Pons (tissue), 1 donor: ENCODE measurements around the gene ACTN1.

Experiments used
- DNase-seq: peaks from one replicate; pipeline ENCODE4 v3.0.0-alpha.2; 2016; ENCODE audit warnings: low spot score

ACTN1 gene

GRCh38 chr14:68888883-68889282 lies 90.2 kb downstream of the ACTN1 start:
- DNase-seq = no peak

DNA sequence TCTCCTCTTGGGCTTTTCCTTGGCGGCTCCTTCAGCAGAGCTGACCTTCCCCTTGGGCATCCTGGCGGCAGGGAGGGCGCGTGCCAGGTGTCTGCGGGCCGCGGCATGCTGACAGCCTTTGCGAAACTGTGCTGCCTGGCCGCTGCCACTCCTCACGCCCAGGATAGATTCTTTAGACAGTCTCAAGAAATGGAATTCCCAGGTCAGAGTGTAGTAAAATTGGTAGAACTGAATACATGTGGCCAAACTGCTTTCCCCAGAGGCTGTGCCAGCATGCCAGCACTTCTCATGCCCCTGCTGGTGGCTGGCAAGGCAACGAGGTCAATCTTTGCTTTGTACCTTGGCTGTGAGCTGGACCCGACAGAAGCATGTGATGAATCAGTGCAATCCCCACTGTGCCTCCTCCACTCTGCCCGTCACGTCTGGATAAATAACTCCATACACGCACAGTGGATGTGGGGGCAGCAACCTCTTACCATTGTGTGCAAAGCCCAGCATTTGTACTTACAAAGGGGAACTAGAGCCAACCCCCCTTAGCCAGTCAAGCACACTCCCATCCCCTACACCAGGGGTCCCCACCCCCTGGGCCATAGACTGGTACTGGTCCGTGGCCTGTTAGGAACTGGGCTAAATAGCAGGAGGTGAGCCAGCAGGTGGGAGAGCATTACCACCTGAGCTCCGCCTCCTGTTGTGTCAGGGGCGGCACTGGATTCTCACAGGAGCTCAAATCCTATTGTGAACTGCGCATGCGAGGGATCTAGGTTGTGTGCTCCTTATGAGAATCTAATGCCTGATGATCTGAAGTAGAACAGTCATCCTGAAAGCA lies 90.9 kb downstream of the ACTN1 start:
- peak; percentile 1 for DNase-seq

DNA sequence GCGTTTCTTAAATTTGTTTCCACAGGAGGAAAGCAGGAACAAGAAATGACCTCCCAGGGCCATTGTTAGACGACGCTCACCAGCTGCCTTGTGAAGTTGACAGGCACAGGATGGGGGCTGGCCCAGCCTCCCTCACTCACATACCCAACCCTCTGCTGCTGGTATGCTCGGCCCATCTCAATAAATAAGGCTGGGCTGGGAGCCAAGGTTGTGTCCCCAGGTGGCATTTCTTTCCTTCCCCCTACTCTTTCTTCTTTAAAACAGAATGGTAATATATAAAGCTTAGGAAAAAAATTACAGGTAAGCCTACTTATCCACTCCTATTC lies 93.0 kb downstream of the ACTN1 start:
- no peak for DNase-seq

DNA sequence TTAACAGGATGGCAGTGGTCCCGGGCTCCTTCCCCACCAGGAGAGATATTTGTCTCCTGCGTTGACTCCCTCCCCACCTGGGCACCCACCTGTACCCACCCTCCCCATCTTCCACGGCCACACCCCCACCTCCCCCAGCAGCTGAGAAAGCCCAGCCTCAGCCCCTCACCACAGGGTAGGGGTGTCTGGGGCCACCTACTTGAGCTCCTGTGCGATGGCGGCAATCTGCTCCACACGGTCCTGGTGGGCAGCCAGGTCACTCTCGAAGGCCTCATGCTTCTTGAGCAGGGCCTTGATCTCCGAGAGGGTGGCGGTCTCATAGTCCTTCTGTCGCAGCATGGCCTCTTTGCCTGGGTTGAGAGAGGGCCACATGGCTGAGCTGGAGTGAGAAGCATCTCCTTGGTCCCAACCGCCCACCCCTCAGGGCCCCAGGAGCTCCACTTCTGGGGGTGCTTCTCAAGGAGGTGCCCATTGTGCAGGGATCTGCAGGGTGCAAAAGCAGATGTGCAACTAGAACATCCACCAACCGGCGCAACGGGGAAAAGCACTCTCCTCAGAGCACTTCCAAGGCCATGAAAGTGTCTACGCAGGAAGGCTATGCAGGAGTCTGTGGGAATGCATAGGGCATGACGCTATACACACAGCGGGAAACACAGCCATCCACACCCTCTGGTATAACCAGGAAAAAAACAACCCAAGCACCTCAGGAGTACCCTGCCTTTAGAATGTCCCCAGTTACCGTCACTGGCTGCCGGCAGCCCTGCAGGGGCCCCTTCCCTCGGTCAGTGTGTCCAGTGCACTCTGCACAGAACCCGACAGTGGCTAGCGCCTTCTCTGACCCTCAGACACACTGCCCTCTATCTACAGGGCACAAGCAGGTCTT lies 93.6 kb downstream of the ACTN1 start:
- DNase-seq = no peak

GRCh38 chr14:68884031-68885030 lies 94.8 kb downstream of the ACTN1 start:
- peak; percentile 20 for DNase-seq

GRCh38 chr14:68882235-68882634 lies 96.9 kb downstream of the ACTN1 start:
- DNase-seq = no peak

DNA sequence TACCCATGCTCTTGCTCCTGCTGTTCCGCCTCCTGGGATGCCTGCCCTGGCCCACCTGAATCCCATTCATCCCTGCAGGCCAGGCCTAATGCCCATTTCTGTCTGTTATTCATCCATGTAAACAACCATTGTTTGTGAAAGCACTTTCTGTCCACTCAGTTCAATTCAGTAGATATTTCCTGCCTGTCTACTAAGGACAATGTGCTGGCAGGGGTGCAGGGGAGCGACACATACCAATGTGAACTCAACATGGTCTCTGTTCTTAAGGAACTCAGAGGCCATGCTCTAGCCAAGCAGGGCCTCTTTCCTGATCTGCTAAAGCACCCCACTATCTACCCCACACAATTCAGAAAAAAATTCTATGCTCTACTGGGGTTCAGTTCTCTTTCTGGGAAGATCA lies 97.7 kb downstream of the ACTN1 start:
- DNase-seq = no peak

DNA sequence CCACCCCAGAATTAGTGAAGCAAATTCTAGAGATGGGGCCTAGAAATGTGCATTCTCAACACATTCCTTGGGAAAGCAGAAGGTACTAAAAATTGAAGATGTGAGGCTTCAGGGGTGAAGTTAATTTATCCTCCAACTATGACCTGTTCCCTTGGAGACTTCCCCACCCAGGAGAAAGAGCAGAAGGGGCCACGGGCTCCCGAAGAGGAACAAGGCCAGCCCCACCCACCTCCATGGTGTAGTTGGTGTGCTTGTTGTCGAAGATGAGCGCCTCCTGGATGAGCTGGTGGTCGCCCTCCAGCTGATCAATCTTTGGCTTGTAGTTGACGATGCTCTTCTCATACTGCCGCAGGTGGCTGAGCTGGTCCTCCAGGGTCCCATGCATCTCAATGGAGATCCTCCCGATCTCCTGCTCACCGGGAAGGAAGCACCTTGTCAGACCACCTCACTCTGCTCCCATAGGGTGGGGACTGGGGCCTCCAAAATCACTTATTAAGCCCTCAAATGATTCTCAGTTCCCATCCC lies 98.5 kb downstream of the ACTN1 start:
- no peak for DNase-seq

DNA sequence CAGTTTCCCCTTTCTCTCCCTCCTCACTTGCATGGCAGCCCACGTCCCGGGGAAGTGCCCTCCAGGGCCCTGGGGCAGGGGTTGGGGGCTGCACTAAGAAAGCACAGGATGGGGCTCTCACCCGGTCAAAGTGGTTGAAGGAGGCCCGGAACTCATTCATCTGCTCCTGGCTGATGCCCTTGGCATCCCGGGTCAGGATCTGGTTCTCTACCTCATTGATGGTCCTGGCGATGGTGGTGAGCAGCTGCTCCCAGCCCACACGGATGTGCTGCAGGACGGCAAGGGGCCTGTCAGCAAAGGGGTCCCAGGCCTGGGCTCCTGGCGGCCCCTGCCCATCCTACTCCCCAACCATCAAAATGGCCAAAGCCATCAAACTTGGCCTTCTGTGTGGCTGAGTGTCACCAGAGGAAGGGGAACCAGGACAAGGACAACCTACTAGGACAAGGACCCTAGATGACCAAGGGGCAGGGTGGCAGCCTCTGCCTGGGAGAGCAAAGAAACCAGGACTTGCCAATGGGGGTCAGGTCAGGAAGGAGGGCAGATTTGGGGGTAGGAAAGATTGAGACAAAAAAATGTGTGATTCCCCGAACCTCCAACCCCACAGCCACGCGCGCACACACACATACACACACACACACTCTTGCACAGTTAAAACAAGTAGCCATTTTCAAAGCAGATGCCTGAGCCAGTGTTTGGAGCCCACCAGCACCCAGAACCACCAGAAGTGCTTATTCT lies 99.1 kb downstream of the ACTN1 start:
- no peak for DNase-seq

DNA sequence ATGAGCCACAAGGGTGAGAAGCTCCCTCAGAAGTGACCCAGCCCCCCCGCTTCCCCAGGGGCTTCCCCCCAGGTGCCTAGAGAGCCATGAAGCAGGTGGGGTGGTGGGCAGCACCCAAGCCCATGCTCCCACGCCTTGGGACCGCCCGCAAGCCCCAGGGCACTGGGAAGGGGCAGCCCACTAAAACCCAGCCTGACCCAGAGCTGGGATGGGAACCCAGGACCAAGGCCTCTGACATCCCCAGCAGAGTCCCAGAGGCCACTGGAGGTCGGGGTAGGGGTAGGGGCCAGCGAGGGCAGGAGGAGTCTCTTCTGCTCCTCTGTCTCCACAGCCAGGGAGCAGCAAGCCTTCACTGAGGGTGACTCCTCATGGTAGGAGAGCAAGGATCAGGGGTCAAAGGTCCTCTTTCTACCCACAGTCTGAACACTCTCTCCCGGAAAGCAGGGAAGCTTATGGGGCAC lies 99.8 kb downstream of the ACTN1 start:
- DNase-seq = no peak

DNA sequence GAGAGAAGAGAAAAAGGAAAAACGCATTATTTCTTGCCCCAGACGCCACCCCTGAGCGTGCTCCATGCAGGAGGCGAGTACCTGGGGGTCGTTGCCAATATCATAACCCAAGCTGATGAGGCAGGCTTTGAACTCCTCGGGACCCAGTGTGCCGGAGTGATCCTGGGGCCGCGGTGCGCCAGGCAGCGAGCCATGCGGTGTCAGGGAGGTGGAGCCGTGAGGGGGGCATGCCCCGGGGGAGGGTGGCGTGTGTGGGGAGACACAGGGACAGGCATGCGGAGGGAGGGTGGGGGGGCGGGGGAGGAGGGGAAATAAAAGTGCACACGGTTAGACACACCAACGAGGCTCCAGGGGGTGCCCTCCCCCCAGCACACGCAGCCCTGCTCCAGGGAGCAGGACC lies 100.2 kb downstream of the ACTN1 start:
- DNase-seq = no peak

DNA sequence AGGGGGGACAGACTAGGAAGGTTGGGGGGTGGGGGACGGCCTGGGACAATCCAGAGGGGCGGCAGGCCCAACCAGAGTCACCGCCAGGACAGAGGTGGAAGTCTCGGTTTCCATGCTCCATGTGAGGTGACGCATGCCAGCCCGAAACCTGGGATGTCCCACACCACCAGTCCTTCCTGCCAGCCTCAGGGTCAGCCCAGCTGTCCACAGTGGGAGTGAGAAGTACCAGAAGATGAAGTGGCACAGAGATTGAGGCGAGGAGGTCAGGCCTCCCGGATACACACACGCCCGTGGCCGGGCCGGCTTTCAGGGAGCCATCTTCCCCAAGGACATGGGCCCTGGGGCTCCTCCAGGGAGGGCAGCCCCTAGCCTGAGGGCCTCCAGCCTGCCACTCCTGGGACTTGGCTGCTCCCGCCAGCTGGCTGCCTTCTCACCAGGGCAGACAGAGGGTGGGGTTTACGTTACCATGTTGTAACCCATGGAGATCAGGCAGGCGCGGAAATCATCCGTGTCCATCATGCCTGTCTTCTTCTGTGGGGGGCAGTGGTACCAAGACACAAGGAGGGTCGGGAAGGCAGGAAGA lies 101.0 kb downstream of the ACTN1 start:
- DNase-seq = no peak

DNA sequence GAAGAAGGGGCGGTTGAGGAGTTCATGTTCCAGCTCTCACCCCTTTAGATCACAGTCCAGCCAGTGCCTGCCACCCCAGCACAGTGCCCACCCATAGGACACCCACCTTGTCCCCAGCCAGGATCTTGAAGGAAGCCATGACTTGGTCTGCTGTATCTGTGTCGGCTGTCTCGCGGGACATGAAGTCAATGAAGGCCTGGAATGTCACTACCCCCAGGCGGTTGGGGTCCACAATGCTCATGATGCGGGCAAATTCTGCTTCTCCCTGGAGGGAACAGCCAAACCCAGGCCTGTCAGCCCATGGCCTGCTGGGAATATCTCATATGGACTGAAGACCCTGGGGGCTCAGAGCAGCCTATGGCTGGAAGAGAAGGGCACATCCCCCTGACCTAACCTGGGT lies 102.1 kb downstream of the ACTN1 start:
- no peak for DNase-seq

DNA sequence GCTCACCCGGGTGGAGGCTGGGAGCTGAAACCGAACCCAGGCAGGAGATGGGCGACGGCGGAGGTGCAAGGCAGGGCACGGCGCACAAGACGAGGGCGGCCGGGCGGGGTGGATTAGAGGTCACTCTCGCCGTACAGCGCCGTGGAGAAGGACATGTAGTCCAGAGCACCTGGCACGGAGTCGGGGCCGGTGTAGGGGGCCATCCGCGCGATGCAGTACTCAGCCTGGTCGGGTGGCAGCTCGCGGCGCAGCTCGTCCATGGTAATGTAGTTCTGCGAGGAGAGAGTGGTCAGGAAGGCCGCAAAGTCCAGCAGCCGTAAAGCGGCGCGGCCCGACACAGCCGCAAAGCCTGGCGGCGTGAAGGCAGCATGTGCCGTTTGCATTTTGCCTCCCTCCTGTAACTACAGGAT lies 104.4 kb downstream of the ACTN1 start:
- DNase-seq = no peak

- DNase-seq = no peak
Measured at GRCh38 chr14:68873376-68873775, 105.7 kb downstream of the ACTN1 start.

DNA sequence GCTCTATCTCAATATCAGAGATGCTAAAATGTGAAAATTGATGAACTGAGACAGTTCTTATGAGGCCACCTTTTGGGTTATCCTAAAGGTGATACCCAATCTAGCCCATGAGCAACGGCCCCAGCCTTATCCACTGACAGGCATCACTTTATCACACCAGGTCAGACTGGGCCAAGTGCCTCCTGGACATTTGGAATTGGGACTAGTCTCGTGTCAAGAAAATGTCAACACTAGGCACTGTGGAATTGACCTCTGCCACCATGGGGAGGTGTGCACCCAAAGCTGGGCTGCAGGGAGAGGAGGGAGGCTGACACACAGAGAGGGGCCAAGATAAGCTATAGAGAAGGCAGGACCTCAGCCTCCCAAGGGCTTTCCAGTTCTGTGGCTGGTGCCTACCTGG lies 107.7 kb downstream of the ACTN1 start:
- no peak for DNase-seq

DNA sequence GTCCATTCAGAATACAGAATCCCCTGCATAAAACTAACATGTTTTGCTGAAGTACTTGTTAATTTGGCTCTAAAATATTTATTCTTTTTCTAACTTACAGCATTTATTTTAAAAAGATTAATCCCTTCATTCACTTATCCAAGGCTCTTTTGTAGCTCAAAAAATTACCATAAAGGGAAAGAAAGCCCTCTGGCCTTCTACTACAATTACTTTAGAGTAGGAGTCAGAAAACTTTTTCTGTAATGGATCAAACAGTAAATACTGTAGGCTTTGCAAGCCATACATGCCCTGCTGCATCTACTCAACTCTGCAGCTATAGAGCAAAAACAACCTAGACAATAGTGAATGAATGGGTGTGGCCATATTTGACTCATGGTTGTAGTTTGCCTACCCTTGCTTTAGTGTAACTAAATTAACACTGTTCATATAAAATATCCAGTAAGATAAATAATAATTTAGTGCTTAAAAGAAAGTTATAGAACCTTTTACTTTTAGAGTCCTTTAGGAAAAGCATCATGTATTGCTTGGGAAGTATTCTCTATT lies 112.0 kb downstream of the ACTN1 start:
- DNase-seq = no peak

DNA sequence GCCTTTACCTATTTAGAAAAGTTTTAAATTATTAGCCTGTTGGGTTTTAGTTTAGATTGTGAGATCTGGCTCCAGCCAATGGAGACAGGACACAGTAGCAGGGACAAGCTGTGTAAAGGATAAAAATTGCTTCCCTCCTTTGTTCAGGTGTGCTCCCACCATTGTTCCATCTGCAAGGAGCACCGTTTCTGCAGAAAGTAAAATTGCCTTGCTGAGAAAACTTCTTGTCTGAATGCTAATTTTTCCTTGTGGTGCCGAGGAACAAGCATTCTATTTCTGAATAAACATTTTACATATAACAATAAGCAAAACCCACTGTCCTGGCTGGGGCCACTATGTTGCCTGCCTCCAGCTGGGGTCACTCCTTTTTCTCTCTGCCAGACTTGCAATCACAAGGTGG lies 113.6 kb downstream of the ACTN1 start:
- DNase-seq = no peak

DNA sequence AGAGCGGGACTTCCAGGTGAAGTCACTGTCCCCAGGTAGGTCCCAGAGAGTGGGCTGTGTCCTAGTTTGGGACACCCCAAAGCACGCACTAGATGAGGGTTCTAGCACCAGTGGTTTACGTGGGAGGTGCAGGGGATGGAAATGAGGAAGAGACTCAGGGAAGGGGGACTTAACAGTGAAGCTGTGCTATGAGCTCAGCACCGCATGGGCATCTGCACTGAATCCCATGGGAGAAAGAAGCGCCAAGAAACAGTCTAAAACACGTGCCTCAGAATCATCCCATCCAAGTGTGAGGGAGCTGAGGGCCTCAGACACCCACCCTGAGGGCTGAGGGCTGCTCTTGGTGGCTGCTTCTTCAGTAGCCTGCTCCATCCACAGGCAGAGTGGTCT lies 114.7 kb downstream of the ACTN1 start:
- no peak for DNase-seq

GRCh38 chr14:68863610-68864360 lies 115.3 kb downstream of the ACTN1 start:
- DNase-seq = no peak
